Smooth muscle cell (in vitro differentiated cells): Measurements from ENCODE around the gene AK5. TPM values are rescaled to one million over a fixed set of nuclear protein-coding genes. Genes with fewer than 3 reads are reported as not detected.

ENCODE experiments used
- DNase-seq: peaks from one replicate; lab custom pipeline; 2025; ENCODE audit not compliant: unreplicated experiment; lab: John Stamatoyannopoulos, UW
- H2AFZ ChIP-seq: fragments of 200-600 bp; sonication (generic); 2 replicates; pipeline ENCODE4 v1.6.0; 2016; ENCODE audit warnings: antibody characterized with exemption, low read depth, mild to moderate bottlenecking
- H3F3A ChIP-seq: fragments of 200-600 bp; sonication (generic); 2 replicates; pipeline ENCODE4 v1.6.0; 2017; ENCODE audit warnings: antibody characterized with exemption, low read depth
- H3K27ac ChIP-seq: fragments of 200-600 bp; sonication (generic); 2 replicates; pipeline ENCODE4 v1.5.1; 2016; ENCODE audit warnings: low read depth, mild to moderate bottlenecking
- H3K27me3 ChIP-seq: fragments of 200-600 bp; sonication (generic); 2 replicates; pipeline ENCODE4 v1.6.1; 2016; ENCODE audit warnings: low read depth, mild to moderate bottlenecking
- H3K36me3 ChIP-seq: fragments of 200-600 bp; sonication (generic); 2 replicates; pipeline ENCODE4 v1.5.1; 2016; ENCODE audit warnings: low read depth
- H3K4me1 ChIP-seq: fragments of 200-600 bp; sonication (generic); 2 replicates; pipeline ENCODE4 v1.5.1; 2016; ENCODE audit warnings: low read depth
- H3K4me2 ChIP-seq: fragments of 200-600 bp; sonication (generic); 2 replicates; pipeline ENCODE4 v1.6.0; 2016; ENCODE audit warnings: mild to moderate bottlenecking
- H3K4me3 ChIP-seq: fragments of 200-600 bp; sonication (generic); 2 replicates; pipeline ENCODE4 v1.5.1; 2016; ENCODE audit warnings: mild to moderate bottlenecking
- H3K79me2 ChIP-seq: fragments of 200-600 bp; sonication (generic); 2 replicates; pipeline ENCODE4 v1.6.0; 2016; ENCODE audit warnings: low read depth, mild to moderate bottlenecking
- H3K9ac ChIP-seq: fragments of 200-600 bp; sonication (generic); 2 replicates; pipeline ENCODE4 v1.6.0; 2016; ENCODE audit warnings: low read depth
- H3K9me3 ChIP-seq: fragments of 200-600 bp; sonication (generic); replicated peaks from 2 replicates; pipeline ENCODE4 v1.5.1; 2016; ENCODE audit warnings: low read depth
- H4K20me1 ChIP-seq: fragments of 200-600 bp; sonication (generic); 2 replicates; pipeline ENCODE4 v1.6.0; 2016; ENCODE audit warnings: low read depth
- CTCF ChIP-seq: fragments of 200-600 bp; sonication (generic); IDR thresholded peaks from 2 replicates; pipeline ENCODE4 v1.5.1; 2017; ENCODE audit warnings: borderline replicate concordance, mild to moderate bottlenecking, antibody characterized with exemption; ENCODE audit not compliant: insufficient read depth, poor library complexity, severe bottlenecking
- WGBS: methylation state at CpG from one replicate; pipeline ENCODE4 v1.1.7; 2016; ENCODE audit warnings: low lambda C conversion rate; 5-methylcytosine and 5-hydroxymethylcytosine counted together
- polyA plus RNA-seq: library from polyadenylated mRNA; unstranded; fragments of >200 nt; fragmentation: Nextera tagmentation; extraction: Ambion mirVana; gene quantifications from 2 replicates; pipeline ENCODE4 v1.2.1, GENCODE V29; 2016
- total RNA-seq: library from RNA; depleted of rRNA; stranded (reverse); fragments of >200 nt; gene quantifications from 2 replicates; pipeline ENCODE4 v1.2.3, GENCODE V29; 2014

AK5 gene
- total and polyA plus RNA-seq, 2 experiments from 2014 or later = 0.43 TPM; not detected in 1

- no peaks in the 10 kb centered on the region for H4K20me1 ChIP-seq
- peaks cover 5% of the 10 kb centered on the region for H3K27me3 ChIP-seq
- no peaks in the 10 kb centered on the region for H3K4me1 ChIP-seq
- no peak overlapping the region for H3K4me3 ChIP-seq
- no peaks in the 10 kb centered on the region for H3K79me2 ChIP-seq
- no peak overlapping the region for H3K9ac ChIP-seq
- 93% methylated on average over 2 of the region's 2 CpGs for WGBS
- peaks cover 5% of the 10 kb centered on the region for H3F3A ChIP-seq
- no peaks in the 10 kb centered on the region for H3K9me3 ChIP-seq
- no peak for DNase-seq
- no peak overlapping the region for H3K4me2 ChIP-seq
- H2AFZ ChIP-seq = no peak overlapping the region
- no peak for TF ChIP-seq CTCF
- no peaks in the 10 kb centered on the region for H3K36me3 ChIP-seq
- no peak overlapping the region for H3K27ac ChIP-seq
Measured at GRCh38 chr1:77465139-77465538, 183.3 kb downstream of the AK5 start.

GRCh38 chr1:77465922-77466321, 184.1 kb downstream of the AK5 start:
- no peak for DNase-seq
- Histone ChIP-seq H3K4me3 (no peak overlapping the region), H3K36me3 (no peaks in the 10 kb centered on the region), H3K9me3 (no peaks in the 10 kb centered on the region), H3K9ac (no peak overlapping the region), H3K27ac (no peak overlapping the region), H3K79me2 (no peaks in the 10 kb centered on the region), H4K20me1 (no peaks in the 10 kb centered on the region), H2AFZ (no peak overlapping the region), H3F3A (peaks cover 5% of the 10 kb centered on the region), H3K27me3 (peaks cover 5% of the 10 kb centered on the region), H3K4me2 (no peak overlapping the region), H3K4me1 (no peaks in the 10 kb centered on the region)
- WGBS = 87% methylated on average over 5 of the region's 5 CpGs
- no peak for TF ChIP-seq CTCF

- Histone ChIP-seq H3K9me3 (no peaks in the 10 kb centered on the region), H3K4me1 (no peaks in the 10 kb centered on the region), H3K27me3 (peaks cover 5% of the 10 kb centered on the region), H3K36me3 (no peaks in the 10 kb centered on the region), H3K27ac (peak overlapping the region; percentile 27), H4K20me1 (no peaks in the 10 kb centered on the region), H3K4me2 (peak overlapping the region; percentile 43), H3F3A (peaks cover 5% of the 10 kb centered on the region), H2AFZ (no peak overlapping the region), H3K9ac (no peak overlapping the region), H3K79me2 (no peaks in the 10 kb centered on the region), H3K4me3 (no peak overlapping the region)
- TF ChIP-seq CTCF = no peak
- DNase-seq = no peak
- WGBS = 92% methylated on average over 2 of the region's 2 CpGs
Measured at GRCh38 chr1:77467021-77467595, 185.3 kb downstream of the AK5 start.

- Histone ChIP-seq H3K4me3 (no peak overlapping the region), H3K27me3 (peaks cover 5% of the 10 kb centered on the region), H3K9me3 (no peaks in the 10 kb centered on the region), H3K9ac (no peak overlapping the region), H3K4me1 (no peaks in the 10 kb centered on the region), H4K20me1 (no peaks in the 10 kb centered on the region), H3F3A (peaks cover 5% of the 10 kb centered on the region), H3K79me2 (no peaks in the 10 kb centered on the region), H3K27ac (peak overlapping the region; percentile 38), H3K36me3 (no peaks in the 10 kb centered on the region), H2AFZ (peak overlapping the region; percentile 42), H3K4me2 (peak overlapping the region; percentile 43)
- no peak for TF ChIP-seq CTCF
- 47% methylated on average over 2 of the region's 2 CpGs for WGBS
- DNase-seq = no peak
Measured at GRCh38 chr1:77467741-77468140, 185.9 kb downstream of the AK5 start.
